GF-D8 (cell line): ENCODE data around the gene TXNDC17.
"Not testable (repeated sequence)": the region's sequence is repeated elsewhere in the genome, so short reads cannot be mapped to it uniquely, and the experiment has no call there.

Experiments used
- DNase-seq: peaks from one replicate; lab custom pipeline; 2025; lab: John Stamatoyannopoulos, UW

Gene TXNDC17

GRCh38 chr17:6661464-6661848, 20.6 kb downstream of the TXNDC17 start:
- DNase-seq = no peak

GRCh38 chr17:6663200-6663599, 22.3 kb downstream of the TXNDC17 start:
- DNase-seq = not testable (repeated sequence)

- DNase-seq = peak; percentile 4
These were observed 25.2 kb downstream of the TXNDC17 start for GRCh38 chr17:6666077-6666521.

GRCh38 chr17:6666557-6666956, 25.7 kb downstream of the TXNDC17 start:
- no peak for DNase-seq

GRCh38 chr17:6667516-6667915, 26.7 kb downstream of the TXNDC17 start:
- DNase-seq = no peak

- no peak for DNase-seq
These were observed 27.4 kb downstream of the TXNDC17 start for GRCh38 chr17:6668219-6668618.

- DNase-seq = no peak
These were observed 28.0 kb downstream of the TXNDC17 start for GRCh38 chr17:6668727-6669425.

GRCh38 chr17:6669479-6670212, 28.8 kb downstream of the TXNDC17 start:
- no peak for DNase-seq

GRCh38 chr17:6670571-6670970, 29.7 kb downstream of the TXNDC17 start:
- DNase-seq = no peak

GRCh38 chr17:6670999-6671398, 30.1 kb downstream of the TXNDC17 start:
- DNase-seq = no peak

GRCh38 chr17:6671431-6671830, 30.6 kb downstream of the TXNDC17 start:
- no peak for DNase-seq

- no peak for DNase-seq
These were observed 33.7 kb downstream of the TXNDC17 start for GRCh38 chr17:6674586-6674985.

- no peak for DNase-seq
These were observed 34.5 kb downstream of the TXNDC17 start for GRCh38 chr17:6675201-6675825.

GRCh38 chr17:6676802-6677157, 35.9 kb downstream of the TXNDC17 start:
- DNase-seq = no peak

GRCh38 chr17:6677158-6677831, 36.4 kb downstream of the TXNDC17 start:
- DNase-seq = peak; percentile 7

- DNase-seq = no peak
These were observed 37.1 kb downstream of the TXNDC17 start for GRCh38 chr17:6677946-6678345.

- no peak for DNase-seq
These were observed 38.4 kb downstream of the TXNDC17 start for GRCh38 chr17:6679241-6679640.

- no peak for DNase-seq
These were observed 40.3 kb downstream of the TXNDC17 start for GRCh38 chr17:6681176-6681575.

- no peak for DNase-seq
These were observed 40.8 kb downstream of the TXNDC17 start for GRCh38 chr17:6681671-6682070.

- no peak for DNase-seq
These were observed 41.5 kb downstream of the TXNDC17 start for GRCh38 chr17:6682339-6682738.

GRCh38 chr17:6683081-6683684, 42.3 kb downstream of the TXNDC17 start:
- no peak for DNase-seq
